Measurements from ENCODE around the gene FBXL3. TPM values are rescaled to one million over a fixed set of nuclear protein-coding genes. Genes with fewer than 3 reads are reported as not detected.

The FBXL3 gene
- polyA plus RNA-seq, 1 of the 3 experiments (the other 2 are of a cell fraction): 13.6 TPM

DNA sequence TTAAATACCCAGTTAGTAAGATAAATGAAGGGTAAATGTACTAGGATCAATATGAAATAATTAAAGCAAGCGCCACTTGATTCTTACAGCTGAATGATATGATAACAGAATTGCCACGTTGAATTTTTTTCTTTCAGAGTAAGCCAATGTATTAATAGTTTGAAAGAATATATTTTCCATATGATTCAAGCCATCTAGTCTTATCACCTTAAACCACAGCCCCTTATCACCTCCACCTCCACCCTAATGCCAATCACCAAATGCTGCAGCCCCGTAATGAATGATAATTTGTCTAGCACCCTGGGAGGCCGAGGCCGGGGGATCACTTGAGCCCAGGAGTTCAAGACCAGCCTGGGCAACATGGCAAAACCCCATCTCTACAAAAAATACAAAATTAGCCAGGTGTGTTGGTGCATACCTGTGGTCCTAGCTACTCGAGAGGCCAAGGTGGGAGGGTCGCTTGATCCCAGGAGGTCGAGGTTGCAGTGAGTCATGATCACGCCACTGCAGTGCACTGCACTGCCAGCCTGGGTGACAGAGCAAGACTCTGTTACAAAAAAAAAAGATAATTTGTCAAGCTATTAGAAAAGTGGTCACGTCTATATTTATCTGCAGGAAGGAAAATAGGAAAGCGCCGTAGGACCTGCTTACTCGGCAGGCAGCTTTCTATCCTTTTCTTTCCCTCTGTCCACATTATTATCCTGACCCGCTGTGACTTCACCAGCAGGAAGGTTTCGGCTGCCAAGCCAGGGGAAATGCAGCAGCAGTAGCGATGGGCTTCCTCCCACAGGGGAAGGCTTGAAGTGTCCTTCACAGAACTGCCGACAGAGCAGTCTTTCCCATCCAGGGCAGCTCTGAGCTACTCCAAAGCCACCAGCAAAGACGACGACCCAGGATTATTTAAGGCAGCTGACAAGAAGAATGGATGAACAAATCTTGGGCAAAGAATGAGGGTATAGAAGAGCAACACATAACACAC, 54.8 kb downstream of the FBXL3 start:
- no peaks in the 10 kb centered on the region for H3F3A ChIP-seq (replicated peaks; ENCODE audit: insufficient read depth)
- H4K20me1 ChIP-seq (ENCODE audit: insufficient read depth): no peaks in the 10 kb centered on the region
- no peaks in the 10 kb centered on the region for H3K9me3 ChIP-seq
- DNase-seq: no peak
- no peaks in the 10 kb centered on the region for H3K79me2 ChIP-seq (ENCODE audit: insufficient read depth)
- H3K27ac ChIP-seq (ENCODE audit: low read depth in 2 of 2, low read length in 1 of 2): no peak overlapping the region
- H3K36me3 ChIP-seq (replicated peaks in 1 of 2; ENCODE audit: control insufficient read depth in 1 of 2, insufficient read depth in 2 of 2, low read length in 1 of 2): no peaks in the 10 kb centered on the region
- ChIA-PET POLR2A (no interaction called here), CTCF (interaction anchor here (1.0 to 5.1 kb wide), 4 partner anchors 7 to 1299 kb away, joined by 3 to 34 read pairs (median 3); no protein-coding TSS in a partner anchor)
- H3K4me2 ChIP-seq: no peak overlapping the region
- H3K4me3 ChIP-seq (ENCODE audit: low read depth in 2 of 2, low read length in 1 of 2): no peak overlapping the region
- H3K4me1 ChIP-seq (ENCODE audit: control insufficient read depth in 1 of 2, insufficient read depth in 2 of 2, low read depth in 1 of 2, low read length in 1 of 2): peaks cover 0 to 2% of the 10 kb centered on the region in 2 experiments; a peak in 1 of 4 replicates
- peaks cover 7% of the 10 kb centered on the region; the same call in 1 of the 2 replicates for H3K27me3 ChIP-seq (ENCODE audit: insufficient read depth)
- TF ChIP-seq, protein P1, sequence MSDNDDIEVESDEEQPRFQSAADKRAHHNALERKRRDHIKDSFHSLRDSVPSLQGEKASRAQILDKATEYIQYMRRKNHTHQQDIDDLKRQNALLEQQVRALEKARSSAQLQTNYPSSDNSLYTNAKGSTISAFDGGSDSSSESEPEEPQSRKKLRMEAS (IDR thresholded peaks at IDR 0.05; ENCODE audit: low read depth): no peak
- TF ChIP-seq GABPA (IDR thresholded peaks at IDR 0.05; ENCODE audit: low read depth) (no peak), NFIC (IDR thresholded peaks at IDR 0.05; ENCODE audit: borderline replicate concordance) (no peak), MEF2A (IDR thresholded peaks at IDR 0.05; ENCODE audit: borderline replicate concordance, low read depth) (no peak), RCOR1 (IDR thresholded peaks at IDR 0.05; ENCODE audit: low read length) (no peak), FOXJ3 (CRISPR knock-in tag; IDR thresholded peaks at IDR 0.05) (no peak), CHD2 (IDR thresholded peaks at IDR 0.05; ENCODE audit: low read length, partially characterized antibody) (no peak), RFX5 (IDR thresholded peaks at IDR 0.05; ENCODE audit: low read length) (no peak), TAF1 (IDR thresholded peaks at IDR 0.05; ENCODE audit: borderline replicate concordance, low read depth, low read length) (no peak), POLR2AphosphoS5 (IDR thresholded peaks at IDR 0.05; ENCODE audit: low read depth, low read length) (no peak), TCF12 (IDR thresholded peaks at IDR 0.05) (no peak), RAD21 (IDR thresholded peaks at IDR 0.05; ENCODE audit: low read length) (no peak), GATA2 (CRISPR knock-in tag; IDR thresholded peaks at IDR 0.05) (no peak), EP300 (IDR thresholded peaks at IDR 0.05; ENCODE audit: borderline replicate concordance in 1 of 2, low read depth in 1 of 2, low read length in 1 of 2) (no peak), ELF1 (IDR thresholded peaks at IDR 0.05) (no peak)
- TF ChIP-seq, protein P2, sequence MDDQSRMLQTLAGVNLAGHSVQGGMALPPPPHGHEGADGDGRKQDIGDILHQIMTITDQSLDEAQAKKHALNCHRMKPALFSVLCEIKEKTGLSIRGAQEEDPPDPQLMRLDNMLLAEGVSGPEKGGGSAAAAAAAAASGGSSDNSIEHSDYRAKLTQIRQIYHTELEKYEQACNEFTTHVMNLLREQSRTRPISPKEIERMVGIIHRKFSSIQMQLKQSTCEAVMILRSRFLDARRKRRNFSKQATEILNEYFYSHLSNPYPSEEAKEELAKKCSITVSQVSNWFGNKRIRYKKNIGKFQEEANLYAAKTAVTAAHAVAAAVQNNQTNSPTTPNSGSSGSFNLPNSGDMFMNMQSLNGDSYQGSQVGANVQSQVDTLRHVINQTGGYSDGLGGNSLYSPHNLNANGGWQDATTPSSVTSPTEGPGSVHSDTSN (IDR thresholded peaks at IDR 0.05): no peak
- TF ChIP-seq, protein P3, sequence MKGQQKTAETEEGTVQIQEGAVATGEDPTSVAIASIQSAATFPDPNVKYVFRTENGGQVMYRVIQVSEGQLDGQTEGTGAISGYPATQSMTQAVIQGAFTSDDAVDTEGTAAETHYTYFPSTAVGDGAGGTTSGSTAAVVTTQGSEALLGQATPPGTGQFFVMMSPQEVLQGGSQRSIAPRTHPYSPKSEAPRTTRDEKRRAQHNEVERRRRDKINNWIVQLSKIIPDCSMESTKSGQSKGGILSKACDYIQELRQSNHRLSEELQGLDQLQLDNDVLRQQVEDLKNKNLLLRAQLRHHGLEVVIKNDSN (IDR thresholded peaks at IDR 0.05; ENCODE audit: borderline replicate concordance, low read depth): no peak
- TF ChIP-seq, protein P4, sequence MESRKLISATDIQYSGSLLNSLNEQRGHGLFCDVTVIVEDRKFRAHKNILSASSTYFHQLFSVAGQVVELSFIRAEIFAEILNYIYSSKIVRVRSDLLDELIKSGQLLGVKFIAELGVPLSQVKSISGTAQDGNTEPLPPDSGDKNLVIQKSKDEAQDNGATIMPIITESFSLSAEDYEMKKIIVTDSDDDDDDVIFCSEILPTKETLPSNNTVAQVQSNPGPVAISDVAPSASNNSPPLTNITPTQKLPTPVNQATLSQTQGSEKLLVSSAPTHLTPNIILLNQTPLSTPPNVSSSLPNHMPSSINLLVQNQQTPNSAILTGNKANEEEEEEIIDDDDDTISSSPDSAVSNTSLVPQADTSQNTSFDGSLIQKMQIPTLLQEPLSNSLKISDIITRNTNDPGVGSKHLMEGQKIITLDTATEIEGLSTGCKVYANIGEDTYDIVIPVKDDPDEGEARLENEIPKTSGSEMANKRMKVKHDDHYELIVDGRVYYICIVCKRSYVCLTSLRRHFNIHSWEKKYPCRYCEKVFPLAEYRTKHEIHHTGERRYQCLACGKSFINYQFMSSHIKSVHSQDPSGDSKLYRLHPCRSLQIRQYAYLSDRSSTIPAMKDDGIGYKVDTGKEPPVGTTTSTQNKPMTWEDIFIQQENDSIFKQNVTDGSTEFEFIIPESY (IDR thresholded peaks at IDR 0.05; ENCODE audit: borderline replicate concordance, low read depth): no peak
- TF ChIP-seq, protein P5, sequence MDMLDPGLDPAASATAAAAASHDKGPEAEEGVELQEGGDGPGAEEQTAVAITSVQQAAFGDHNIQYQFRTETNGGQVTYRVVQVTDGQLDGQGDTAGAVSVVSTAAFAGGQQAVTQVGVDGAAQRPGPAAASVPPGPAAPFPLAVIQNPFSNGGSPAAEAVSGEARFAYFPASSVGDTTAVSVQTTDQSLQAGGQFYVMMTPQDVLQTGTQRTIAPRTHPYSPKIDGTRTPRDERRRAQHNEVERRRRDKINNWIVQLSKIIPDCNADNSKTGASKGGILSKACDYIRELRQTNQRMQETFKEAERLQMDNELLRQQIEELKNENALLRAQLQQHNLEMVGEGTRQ (IDR thresholded peaks at IDR 0.05; ENCODE audit: borderline replicate concordance, low read depth, low read length): no peak
- WGBS (ENCODE audit: low lambda C conversion rate): 74% methylated on average over 19 of the region's 19 CpGs
- no peak overlapping the region for H3K9ac ChIP-seq
- H2AFZ ChIP-seq (ENCODE audit: low read depth): no peak overlapping the region
- no peaks in the 10 kb centered on the region for H3K9me2 ChIP-seq
